Measurements from ENCODE around the gene C19orf73.
A peak's percentile ranks its signal among the peaks of the same experiment; 100 is the strongest.

Gene C19orf73

GRCh38 chr19:49091391-49092038 is 27.4 kb downstream of the C19orf73 start:
- peaks cover 29% of the 10 kb centered on the region; the same call in 1 of the 2 replicates for H3K36me3 ChIP-seq (ENCODE audit: insufficient read depth)
- H3K27ac ChIP-seq: no peak overlapping the region
- peaks cover 58% of the 10 kb centered on the region for H3K79me2 ChIP-seq (ENCODE audit: insufficient read depth, low read depth)
- H3K4me1 ChIP-seq (ENCODE audit: low read depth, poor library complexity, severe bottlenecking): peaks cover 36% of the 10 kb centered on the region
- no peaks in the 10 kb centered on the region for H3K27me3 ChIP-seq (ENCODE audit: insufficient read depth, low read depth)
- H3K9ac ChIP-seq: no peak overlapping the region
- no peak overlapping the region for H3K4me2 ChIP-seq
- no peak overlapping the region for H2AFZ ChIP-seq (ENCODE audit: low read depth)
- peaks cover 27% of the 10 kb centered on the region for H4K20me1 ChIP-seq (ENCODE audit: insufficient read depth)
- H3K4me3 ChIP-seq (IDR thresholded peaks at IDR 0.05; ENCODE audit: insufficient read depth, low read depth, low read length): no peak overlapping the region
- no peak for TF ChIP-seq CTCF (conservative IDR thresholded peaks at IDR 0.05; ENCODE audit: low read depth, low read length)

GRCh38 chr19:49086296-49086695 is 32.6 kb downstream of the C19orf73 start:
- H3K9ac ChIP-seq: peak overlapping the region; percentile 81
- H3K4me3 ChIP-seq (IDR thresholded peaks at IDR 0.05; ENCODE audit: insufficient read depth, low read depth, low read length): peak overlapping the region; percentile 81
- H4K20me1 ChIP-seq (ENCODE audit: insufficient read depth): peaks cover 30% of the 10 kb centered on the region
- no peak for TF ChIP-seq CTCF (conservative IDR thresholded peaks at IDR 0.05; ENCODE audit: low read depth, low read length)
- H3K79me2 ChIP-seq (ENCODE audit: insufficient read depth, low read depth): peaks cover 60% of the 10 kb centered on the region
- no peaks in the 10 kb centered on the region for H3K27me3 ChIP-seq (ENCODE audit: insufficient read depth, low read depth)
- H3K27ac ChIP-seq: peak overlapping the region; percentile 54; the same call in 1 of the 2 replicates
- peaks cover 19% of the 10 kb centered on the region; the same call in 1 of the 2 replicates for H3K36me3 ChIP-seq (ENCODE audit: insufficient read depth)
- no peak overlapping the region for H2AFZ ChIP-seq (ENCODE audit: low read depth)
- H3K4me1 ChIP-seq (ENCODE audit: low read depth, poor library complexity, severe bottlenecking): peaks cover 39% of the 10 kb centered on the region
- H3K4me2 ChIP-seq: peak overlapping the region; percentile 95

- Histone ChIP-seq H3K27me3 (ENCODE audit: insufficient read depth, low read depth) (no peaks in the 10 kb centered on the region), H3K4me3 (IDR thresholded peaks at IDR 0.05; ENCODE audit: insufficient read depth, low read depth, low read length) (peak overlapping the region; percentile 81), H3K79me2 (ENCODE audit: insufficient read depth, low read depth) (peaks cover 55% of the 10 kb centered on the region), H3K9ac (peak overlapping the region; percentile 81), H3K4me1 (ENCODE audit: low read depth, poor library complexity, severe bottlenecking) (peaks cover 35% of the 10 kb centered on the region), H3K27ac (peak overlapping the region; percentile 54), H4K20me1 (ENCODE audit: insufficient read depth) (peaks cover 30% of the 10 kb centered on the region), H2AFZ (ENCODE audit: low read depth) (peak overlapping the region; percentile 80), H3K4me2 (peak overlapping the region; percentile 95), H3K36me3 (ENCODE audit: insufficient read depth) (peaks cover 19% of the 10 kb centered on the region; the same call in 1 of the 2 replicates)
- no peak for TF ChIP-seq CTCF (conservative IDR thresholded peaks at IDR 0.05; ENCODE audit: low read depth, low read length)
These were observed 33.1 kb downstream of the C19orf73 start for GRCh38 chr19:49085868-49086232.

GRCh38 chr19:49085020-49085867 is 33.7 kb downstream of the C19orf73 start, which contains the start of gene SNRNP70:
TSS of gene SNRNP70 (plus strand) at chr19:49085451. CDS start at chr19:49086415, 964 bp downstream.
- Histone ChIP-seq H2AFZ (ENCODE audit: low read depth) (peak within 1 kb of the TSS; percentile 80), H3K79me2 (ENCODE audit: insufficient read depth, low read depth) (peaks cover 49% of the 10 kb centered on the region)

More at GRCh38 chr19:49085020-49085867, 33.7 kb downstream of the C19orf73 start, which contains the start of gene SNRNP70:
- H3K27ac ChIP-seq: peak within 1 kb of the TSS; percentile 54
- TF ChIP-seq CTCF (conservative IDR thresholded peaks at IDR 0.05; ENCODE audit: low read depth, low read length): no peak
- peak within 1 kb of the TSS; percentile 81 for H3K9ac ChIP-seq
- H3K4me2 ChIP-seq: peak within 1 kb of the TSS; percentile 95
- H4K20me1 ChIP-seq (ENCODE audit: insufficient read depth): peaks cover 26% of the 10 kb centered on the region
- peaks cover 29% of the 10 kb centered on the region for H3K4me1 ChIP-seq (ENCODE audit: low read depth, poor library complexity, severe bottlenecking)
- no peaks in the 10 kb centered on the region for H3K27me3 ChIP-seq (ENCODE audit: insufficient read depth, low read depth)
- peak within 1 kb of the TSS; percentile 81 for H3K4me3 ChIP-seq (IDR thresholded peaks at IDR 0.05; ENCODE audit: insufficient read depth, low read depth, low read length)
- H3K36me3 ChIP-seq (ENCODE audit: insufficient read depth): peaks cover 13% of the 10 kb centered on the region; the same call in 1 of the 2 replicates
